SU-DHL-6 (cell line): ENCODE measurements around the gene TBC1D1.

Experiments
- CTCF ChIP-seq: fragments of 200-600 bp; sonication (generic); IDR thresholded peaks from one replicate; pipeline ENCODE4 v1.5.1; 2017; ENCODE audit warnings: antibody characterized with exemption, mild to moderate bottlenecking, low read length, moderate library complexity; ENCODE audit not compliant: insufficient read depth, poor library complexity, severe bottlenecking
- EZH2phosphoT487 ChIP-seq: fragments of 200-600 bp; sonication (generic), shearing (Covaris generic); conservative IDR thresholded peaks from 2 replicates; pipeline ENCODE4 v1.6.1; 2018; ENCODE audit warnings: mild to moderate bottlenecking, antibody characterized with exemption, low read length, moderate library complexity, mixed read lengths

GRCh38 chr4:38001927-38002326 lies 111.0 kb downstream of the TBC1D1 start:
- TF ChIP-seq CTCF (no peak), EZH2phosphoT487 (no peak)
